HepG2 (cell line): ENCODE measurements around the gene SFI1. TPM values are rescaled to one million over a fixed set of nuclear protein-coding genes. Genes with fewer than 3 reads are reported as not detected.

ENCODE experiments used
- CENPT ChIP-seq: sonication (generic); formaldehyde crosslinking; IDR thresholded peaks from 2 replicates; pipeline ENCODE4 v1.8.0; 2022; ENCODE audit warnings: low read depth, mild to moderate bottlenecking, moderate library complexity, missing genetic modification reagents
- CREBL2 ChIP-seq: sonication (generic); formaldehyde crosslinking; IDR thresholded peaks from 2 replicates; pipeline ENCODE4 v1.8.1; 2023; ENCODE audit warnings: missing genetic modification reagents, mild to moderate bottlenecking, borderline replicate concordance
- ETV5 ChIP-seq: IDR thresholded peaks from 2 replicates; pipeline ENCODE4 v1.6.1; 2018; ENCODE audit warnings: missing biosample characterization, missing genetic modification reagents, inconsistent platforms, borderline replicate concordance
- KIAA2018 ChIP-seq: sonication (generic); formaldehyde crosslinking; IDR thresholded peaks from 2 replicates; pipeline ENCODE4 v1.5.0; 2020; ENCODE audit warnings: mild to moderate bottlenecking, missing genetic modification reagents, borderline replicate concordance
- SPEN ChIP-seq: sonication (generic); formaldehyde crosslinking; IDR thresholded peaks from 2 replicates; pipeline ENCODE4 v1.5.1; 2020; ENCODE audit warnings: low read depth, mild to moderate bottlenecking, missing genetic modification reagents
- TBX3 ChIP-seq: fragments of 450-650 bp; IDR thresholded peaks from 2 replicates; pipeline ENCODE4 v1.6.1; 2017; ENCODE audit warnings: antibody characterized with exemption, mild to moderate bottlenecking, inconsistent platforms, borderline replicate concordance
- ZBTB34 ChIP-seq: sonication (generic); formaldehyde crosslinking; IDR thresholded peaks from 2 replicates; pipeline ENCODE4 v1.8.0; 2022; ENCODE audit warnings: mild to moderate bottlenecking, missing genetic modification reagents
- ZBTB49 ChIP-seq: sonication (generic); formaldehyde crosslinking; IDR thresholded peaks from 2 replicates; pipeline ENCODE4 v1.4.0; 2020; ENCODE audit warnings: missing genetic modification reagents, borderline replicate concordance
- ZFP90 ChIP-seq: sonication (generic); formaldehyde crosslinking; IDR thresholded peaks from 2 replicates; pipeline ENCODE4 v1.8.0; 2022; ENCODE audit warnings: missing genetic modification reagents, mild to moderate bottlenecking, inconsistent platforms, borderline replicate concordance
- ZFY ChIP-seq: sonication (generic); formaldehyde crosslinking; IDR thresholded peaks from 2 replicates; pipeline ENCODE4 v1.4.0; 2020; ENCODE audit warnings: missing genetic modification reagents
- ZNF263 ChIP-seq: sonication (generic); formaldehyde crosslinking; IDR thresholded peaks from 2 replicates; pipeline ENCODE4 v1.4.0; 2020; ENCODE audit warnings: missing genetic modification reagents
- ZNF616 ChIP-seq: sonication (generic); formaldehyde crosslinking; IDR thresholded peaks from 2 replicates; pipeline ENCODE4 v1.5.0; 2020; ENCODE audit warnings: low read depth, mild to moderate bottlenecking, missing genetic modification reagents
- polyA plus RNA-seq, 8 experiments: library from polyadenylated mRNA; depleted of rRNA in 3 of 8; stranded (reverse) in 7 of 8; unstranded in 1 of 8; fragments of >200 nt; fragmentation: Illumina TruSeq in 4 of 8; extraction: Trizol in 4 of 8; gene quantifications; 2 replicates each; pipeline versions ENCODE4 v1.2.1 to v1.2.3, GENCODE V29; 2011 to 2016; ENCODE audit warnings: low read depth in 4 of 8, missing spikeins in 1 of 8, mixed read lengths in 1 of 8; ENCODE audit not compliant: insufficient read depth in 1 of 8
- total RNA-seq, 5 experiments: library from RNA; depleted of rRNA; stranded (reverse); fragments of >200 nt; fragmentation: Illumina TruSeq; extraction: Trizol; gene quantifications; 2 replicates each; pipeline ENCODE4 v1.2.3, GENCODE V29; 2016; ENCODE audit warnings: low read depth in 1 of 5

SFI1 gene
- total and polyA plus RNA-seq, 2 of the 13 experiments (the other 11 are each of a cell fraction or from before 2014, with no cell fraction given), result 20.5 to 40.1 TPM

- no peak for TF ChIP-seq ZNF263 (CRISPR knock-in tag)
- no peak for TF ChIP-seq CREBL2 (CRISPR knock-in tag)
- TF ChIP-seq ZBTB49, result no peak
- TF ChIP-seq ZFY (CRISPR knock-in tag), result no peak
- TF ChIP-seq ETV5, result peak; percentile 45; the same call in 1 of the 2 replicates
- no peak for TF ChIP-seq SPEN
- TF ChIP-seq ZBTB34 (CRISPR knock-in tag), result no peak
- TF ChIP-seq TBX3, result peak; percentile 67; the same call in 1 of the 2 replicates
- TF ChIP-seq ZNF616 (CRISPR knock-in tag), result no peak
- no peak for TF ChIP-seq KIAA2018 (CRISPR knock-in tag)
- TF ChIP-seq ZFP90 (CRISPR knock-in tag), result no peak
- no peak for TF ChIP-seq CENPT (CRISPR knock-in tag)
Observed at GRCh38 chr22:31646186-31647019, 150.1 kb downstream of the SFI1 start (continued).
